Caco-2 (cell line): Measurements from ENCODE around the gene CLSTN2. TPM values are rescaled to one million over a fixed set of nuclear protein-coding genes. Genes with fewer than 3 reads are reported as not detected.

Source experiments
- BruUV-seq: library from RNA; stranded (reverse); fragments of 400-500 nt; replicated peaks from 2 replicates; lab custom pipeline; 2021; lab: Mats Ljungman, UMichigan
- CTCF ChIA-PET: fragments of 300-600 bp; sonication (Branson Sonifier 250); formaldehyde crosslinking; loops from one replicate; lab custom pipeline; 2022; ENCODE audit warnings: antibody characterized with exemption; lab: Charles Lee
- POLR2A ChIA-PET: fragments of 300-600 bp; sonication (Branson Sonifier 250); formaldehyde crosslinking; loops from one replicate; lab custom pipeline; 2022; ENCODE audit warnings: antibody characterized with exemption; lab: Charles Lee
- DNase-seq, 2 experiments: peaks; one replicate each; pipeline versions ENCODE4 v3.0.0 to v3.0.0-alpha.2; 2020 to 2022
- H3K27me3 ChIP-seq: replicated peaks from 2 replicates; pipeline ENCODE4 v1.6.0; 2011; ENCODE audit warnings: low read length; ENCODE audit not compliant: control insufficient read depth, insufficient read depth
- H3K36me3 ChIP-seq: 2 replicates; pipeline ENCODE4 v1.5.1; 2011; ENCODE audit warnings: low read length; ENCODE audit not compliant: control insufficient read depth, insufficient read depth
- H3K4me1 ChIP-seq: fragments of 250-450 bp; sonication (Bioruptor Pico); 2 replicates; pipeline ENCODE4 v1.5.1; 2020; ENCODE audit warnings: mild to moderate bottlenecking
- H3K4me3 ChIP-seq: 2 replicates; pipeline ENCODE4 v1.5.1; 2011; ENCODE audit warnings: low read depth, mild to moderate bottlenecking, control low read depth, low read length
- H3K9me3 ChIP-seq: fragments of 250-450 bp; sonication (Bioruptor Pico); 2 replicates; pipeline ENCODE4 v1.5.1; 2020; ENCODE audit warnings: mild to moderate bottlenecking, moderate library complexity
- H3K27ac Mint-ChIP-seq: one replicate; pipeline ENCODE4 v1.8.0; 2022; ENCODE audit warnings: mixed read lengths; ENCODE audit not compliant: unreplicated experiment
- H3K27me3 Mint-ChIP-seq: one replicate; pipeline ENCODE4 v1.8.0; 2022; ENCODE audit warnings: mixed read lengths; ENCODE audit not compliant: insufficient read depth, unreplicated experiment
- H3K36me3 Mint-ChIP-seq: one replicate; pipeline ENCODE4 v1.8.0; 2022; ENCODE audit warnings: mild to moderate bottlenecking, mixed read lengths; ENCODE audit not compliant: insufficient read depth, unreplicated experiment
- H3K4me1 Mint-ChIP-seq: one replicate; pipeline ENCODE4 v1.8.0; 2022; ENCODE audit warnings: low read depth, mixed read lengths; ENCODE audit not compliant: unreplicated experiment
- H3K4me3 Mint-ChIP-seq: one replicate; pipeline ENCODE4 v1.8.0; 2022; ENCODE audit warnings: mild to moderate bottlenecking, moderate library complexity, mixed read lengths; ENCODE audit not compliant: unreplicated experiment
- H3K9me3 Mint-ChIP-seq: one replicate; pipeline ENCODE4 v1.8.0; 2022; ENCODE audit warnings: mixed read lengths; ENCODE audit not compliant: unreplicated experiment
- intact Hi-C: fragments of 100-400 bp; cut with micrococcal nuclease; formaldehyde crosslinking; loops from one replicate; pipeline ENCODE4 v1.10.0; 2022; ENCODE audit not compliant: unreplicated experiment
- total RNA-seq: library from RNA; stranded (reverse); gene quantifications from 2 replicates; pipeline ENCODE4 v1.2.3, GENCODE V29; 2022
- TF ChIP-seq, protein P1 (sequence below), 2 experiments: fragments of 200-600 bp in 1 of 2; IDR thresholded peaks; 1 replicate in 1 of 2; 2 replicates in 1 of 2; pipeline versions ENCODE4 v1.5.1 to v1.8.0; 2011 to 2022; ENCODE audit warnings: antibody characterized with exemption in 1 of 2, control low read depth in 1 of 2, inconsistent platforms in 1 of 2, low read depth in 1 of 2, low read length in 1 of 2, mild to moderate bottlenecking in 1 of 2, moderate library complexity in 1 of 2; ENCODE audit not compliant: insufficient read depth in 1 of 2, severe bottlenecking in 1 of 2, unreplicated experiment in 1 of 2

The CLSTN2 gene
- total RNA-seq, 1 experiment from 2014 or later: 26.1 TPM

DNA sequence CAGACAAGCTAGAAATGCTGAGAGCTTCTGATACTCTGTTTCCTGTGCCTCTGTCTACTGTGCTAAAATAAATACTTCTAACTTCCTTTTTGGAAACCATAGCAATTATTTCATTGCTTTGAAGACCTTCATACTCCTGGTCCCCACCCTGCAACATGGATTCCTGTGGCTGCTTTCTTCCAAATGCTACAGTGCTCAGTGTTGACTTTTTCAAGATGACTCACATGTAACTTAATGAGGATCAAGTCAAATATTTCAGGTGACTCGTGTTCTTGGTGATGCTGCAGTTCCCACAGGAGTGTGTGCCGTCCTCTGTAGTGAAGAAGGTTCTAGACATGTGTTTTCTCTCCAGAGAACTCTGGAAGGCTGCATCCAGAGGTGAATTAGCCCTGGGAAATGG is 288.6 kb downstream of the CLSTN2 start:
- no peak overlapping the region for H3K27ac Mint-ChIP-seq
- no peak for DNase-seq
- no TSS peak for BruUV-seq
- Histone ChIP-seq H3K36me3 (no peaks in the 10 kb centered on the region), H3K9me3 (no peaks in the 10 kb centered on the region), H3K27me3 (no peaks in the 10 kb centered on the region), H3K4me3 (no peak overlapping the region), H3K4me1 (no peaks in the 10 kb centered on the region)
- TF ChIP-seq, protein P1, sequence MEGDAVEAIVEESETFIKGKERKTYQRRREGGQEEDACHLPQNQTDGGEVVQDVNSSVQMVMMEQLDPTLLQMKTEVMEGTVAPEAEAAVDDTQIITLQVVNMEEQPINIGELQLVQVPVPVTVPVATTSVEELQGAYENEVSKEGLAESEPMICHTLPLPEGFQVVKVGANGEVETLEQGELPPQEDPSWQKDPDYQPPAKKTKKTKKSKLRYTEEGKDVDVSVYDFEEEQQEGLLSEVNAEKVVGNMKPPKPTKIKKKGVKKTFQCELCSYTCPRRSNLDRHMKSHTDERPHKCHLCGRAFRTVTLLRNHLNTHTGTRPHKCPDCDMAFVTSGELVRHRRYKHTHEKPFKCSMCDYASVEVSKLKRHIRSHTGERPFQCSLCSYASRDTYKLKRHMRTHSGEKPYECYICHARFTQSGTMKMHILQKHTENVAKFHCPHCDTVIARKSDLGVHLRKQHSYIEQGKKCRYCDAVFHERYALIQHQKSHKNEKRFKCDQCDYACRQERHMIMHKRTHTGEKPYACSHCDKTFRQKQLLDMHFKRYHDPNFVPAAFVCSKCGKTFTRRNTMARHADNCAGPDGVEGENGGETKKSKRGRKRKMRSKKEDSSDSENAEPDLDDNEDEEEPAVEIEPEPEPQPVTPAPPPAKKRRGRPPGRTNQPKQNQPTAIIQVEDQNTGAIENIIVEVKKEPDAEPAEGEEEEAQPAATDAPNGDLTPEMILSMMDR (IDR thresholded peaks at IDR 0.05; ENCODE audit: insufficient read depth in 1 of 2, low read depth in 1 of 2, low read length in 1 of 2, severe bottlenecking in 1 of 2, unreplicated experiment in 1 of 2): no peak
- ChIA-PET POLR2A (interaction anchor here (0.5 kb wide), 1 partner anchor 1447 kb away, joined by 7 read pairs; no protein-coding TSS in a partner anchor), CTCF (no interaction called here)
- intact Hi-C loops: no loop called here
- no peaks in the 10 kb centered on the region for H3K4me1 Mint-ChIP-seq
- no peaks in the 10 kb centered on the region for H3K27me3 Mint-ChIP-seq
- H3K36me3 Mint-ChIP-seq: no peaks in the 10 kb centered on the region
- no peak overlapping the region for H3K4me3 Mint-ChIP-seq
- peaks cover 9% of the 10 kb centered on the region for H3K9me3 Mint-ChIP-seq

GRCh38 chr3:140224307-140224706 is 289.3 kb downstream of the CLSTN2 start:
- BruUV-seq: no TSS peak
- H3K36me3 Mint-ChIP-seq: no peaks in the 10 kb centered on the region
- no peak overlapping the region for H3K4me3 Mint-ChIP-seq
- no peaks in the 10 kb centered on the region for H3K27me3 ChIP-seq
- H3K27me3 Mint-ChIP-seq: no peaks in the 10 kb centered on the region
- no peaks in the 10 kb centered on the region for H3K9me3 ChIP-seq
- peaks cover 16% of the 10 kb centered on the region for H3K9me3 Mint-ChIP-seq
- H3K4me3 ChIP-seq: no peak overlapping the region
- no peak overlapping the region for H3K27ac Mint-ChIP-seq
- no peak for DNase-seq
- POLR2A ChIA-PET: interaction anchor here (0.5 kb wide), 1 partner anchor 1448 kb away, joined by 7 read pairs; no protein-coding TSS in a partner anchor
- H3K4me1 ChIP-seq: no peaks in the 10 kb centered on the region
- intact Hi-C loops: no loop called here
- CTCF ChIA-PET: no interaction called here
- H3K36me3 ChIP-seq: no peaks in the 10 kb centered on the region
- TF ChIP-seq, protein P1 (IDR thresholded peaks at IDR 0.05; ENCODE audit: insufficient read depth in 1 of 2, low read depth in 1 of 2, low read length in 1 of 2, severe bottlenecking in 1 of 2, unreplicated experiment in 1 of 2): no peak
- no peaks in the 10 kb centered on the region for H3K4me1 Mint-ChIP-seq

GRCh38 chr3:140225996-140226395 is 291.0 kb downstream of the CLSTN2 start:
- no peak for DNase-seq
- ChIA-PET POLR2A (no interaction called here), CTCF (no interaction called here)
- Mint-ChIP-seq H3K4me3 (no peak overlapping the region), H3K27me3 (no peaks in the 10 kb centered on the region), H3K4me1 (no peaks in the 10 kb centered on the region), H3K27ac (no peak overlapping the region), H3K9me3 (peaks cover 21% of the 10 kb centered on the region), H3K36me3 (no peaks in the 10 kb centered on the region)
- Histone ChIP-seq H3K4me3 (no peak overlapping the region), H3K4me1 (no peaks in the 10 kb centered on the region), H3K9me3 (no peaks in the 10 kb centered on the region), H3K36me3 (no peaks in the 10 kb centered on the region), H3K27me3 (no peaks in the 10 kb centered on the region)
- no TSS peak for BruUV-seq
- intact Hi-C loops: no loop called here
- TF ChIP-seq, protein P1 (IDR thresholded peaks at IDR 0.05; ENCODE audit: insufficient read depth in 1 of 2, low read depth in 1 of 2, low read length in 1 of 2, severe bottlenecking in 1 of 2, unreplicated experiment in 1 of 2): no peak
